Endothelial cell of umbilical vein (primary cell): ENCODE data around the gene KLK5. TPM values are rescaled to one million over a fixed set of nuclear protein-coding genes. Genes with fewer than 3 reads are reported as not detected.

Source experiments
- BruUV-seq: library from RNA; stranded (reverse); fragments of 400-500 nt; replicated peaks from 2 replicates; lab custom pipeline; 2021; lab: Mats Ljungman, UMichigan
- CTCF ChIA-PET: fragments of 300-600, 350-600 bp; sonication (Branson Sonifier 250); formaldehyde crosslinking; loops from one replicate; lab custom pipeline; 2021; ENCODE audit warnings: antibody characterized with exemption, inconsistent platforms; lab: Charles Lee
- POLR2A ChIA-PET: fragments of 300-600, 350-600 bp; sonication (Branson Sonifier 250); formaldehyde crosslinking; loops from one replicate; lab custom pipeline; 2021; ENCODE audit warnings: antibody characterized with exemption, inconsistent platforms; lab: Charles Lee
- DNase-seq: peaks from one replicate; pipeline ENCODE4 v3.0.0-alpha.2; 2011; ENCODE audit warnings: low read depth, low spot score
- FAIRE-seq: peaks from 2 replicates; lab custom pipeline; 2011; peaks lifted over from hg19 to GRCh38; lab: Jason Lieb, UNC
- H2AFZ ChIP-seq: 2 replicates; pipeline ENCODE4 v1.6.0; 2012; ENCODE audit warnings: low read depth, low read length, control low read depth, inconsistent platforms
- H3K27ac ChIP-seq: 2 replicates; pipeline ENCODE4 v1.5.1; 2011; ENCODE audit warnings: low read depth, mild to moderate bottlenecking, control low read depth, low read length, moderate library complexity; ENCODE audit not compliant: insufficient read depth
- H3K27me3 ChIP-seq, 2 experiments: 2 replicates each; pipeline versions ENCODE4 v1.6.0 to v1.6.1; 2011; ENCODE audit warnings: low read length in 2 of 2, mixed read lengths in 1 of 2; ENCODE audit not compliant: control insufficient read depth in 2 of 2, insufficient read depth in 2 of 2
- H3K36me3 ChIP-seq, 2 experiments: 2 replicates in 1 of 2; 3 replicates in 1 of 2; pipeline ENCODE4 v1.5.1; 2011; ENCODE audit warnings: low read length in 2 of 2, mild to moderate bottlenecking in 1 of 2, moderate library complexity in 1 of 2; ENCODE audit not compliant: control insufficient read depth in 2 of 2, insufficient read depth in 2 of 2; ENCODE audit errors: extremely low read depth in 1 of 2
- H3K4me1 ChIP-seq: 3 replicates; pipeline ENCODE4 v1.5.1; 2011; ENCODE audit warnings: mild to moderate bottlenecking, low read length; ENCODE audit not compliant: control insufficient read depth, insufficient read depth; ENCODE audit errors: extremely low read depth
- H3K4me2 ChIP-seq: 2 replicates; pipeline ENCODE4 v1.6.1; 2011; ENCODE audit warnings: low read length, control low read depth, mixed read lengths; ENCODE audit not compliant: insufficient read depth
- H3K4me3 ChIP-seq, 3 experiments: fragments of 200-600 bp in 1 of 3; sonication (generic), shearing (Covaris generic) in 1 of 3; replicated peaks in 1 of 3; 2 replicates each; pipeline ENCODE4 v1.5.1; 2011 to 2016; ENCODE audit warnings: control low read depth in 3 of 3, low read length in 3 of 3, mild to moderate bottlenecking in 2 of 3, inconsistent platforms in 1 of 3, low read depth in 1 of 3, moderate library complexity in 1 of 3; ENCODE audit not compliant: insufficient read depth in 1 of 3
- H3K79me2 ChIP-seq: 2 replicates; pipeline ENCODE4 v1.6.0; 2012; ENCODE audit warnings: low read length, inconsistent platforms; ENCODE audit not compliant: control insufficient read depth, insufficient read depth
- H3K9ac ChIP-seq: replicated peaks from 2 replicates; pipeline ENCODE3; 2011; ENCODE audit warnings: low read length, control low read depth; ENCODE audit not compliant: insufficient read depth; ENCODE audit errors: extremely low read depth
- H3K9me1 ChIP-seq: replicated peaks from 3 replicates; pipeline ENCODE4 v1.6.0; 2011; ENCODE audit warnings: mild to moderate bottlenecking, low read length; ENCODE audit not compliant: control insufficient read depth, insufficient read depth; ENCODE audit errors: extremely low read depth
- H3K9me3 ChIP-seq: replicated peaks from 2 replicates; pipeline ENCODE4 v1.5.1; 2012; ENCODE audit warnings: low read length, inconsistent platforms; ENCODE audit not compliant: control insufficient read depth, insufficient read depth
- H4K20me1 ChIP-seq: replicated peaks from 2 replicates; pipeline ENCODE3; 2011; ENCODE audit warnings: mild to moderate bottlenecking, low read length; ENCODE audit not compliant: control insufficient read depth, insufficient read depth; ENCODE audit errors: extremely low read depth
- CTCF ChIP-seq, 2 donors: IDR thresholded peaks; 1 replicate in 1 of 2; 2 replicates in 1 of 2; pipeline ENCODE4 v1.5.1; 2011; ENCODE audit warnings: low read length in 2 of 2, mild to moderate bottlenecking in 2 of 2, moderate library complexity in 2 of 2, control low read depth in 1 of 2, inconsistent platforms in 1 of 2, low read depth in 1 of 2; ENCODE audit not compliant: insufficient read depth in 1 of 2; ENCODE audit errors: extremely low read depth in 1 of 2
- EZH2 ChIP-seq: IDR thresholded peaks from 2 replicates; pipeline ENCODE4 v1.6.1; 2012; ENCODE audit warnings: borderline replicate concordance, low read depth, mild to moderate bottlenecking, moderate library complexity, low read length, inconsistent platforms; ENCODE audit not compliant: severe bottlenecking
- FOS ChIP-seq: IDR thresholded peaks from 2 replicates; pipeline ENCODE4 v1.6.1; 2011; ENCODE audit warnings: mild to moderate bottlenecking, low read length, moderate library complexity, borderline replicate concordance; ENCODE audit not compliant: insufficient read depth
- GATA2 ChIP-seq: IDR thresholded peaks from 2 replicates; pipeline ENCODE4 v1.7.0; 2011; ENCODE audit warnings: low read depth, mild to moderate bottlenecking, moderate library complexity, mixed read lengths, low read length; ENCODE audit not compliant: insufficient read length, insufficient read depth
- JUN ChIP-seq: IDR thresholded peaks from 2 replicates; pipeline ENCODE4 v1.6.1; 2011; ENCODE audit warnings: borderline replicate concordance, low read depth; ENCODE audit not compliant: insufficient read length, insufficient read depth
- MAX ChIP-seq: IDR thresholded peaks from 2 replicates; pipeline ENCODE4 v1.6.1; 2011; ENCODE audit not compliant: insufficient read depth, insufficient read length
- MYC ChIP-seq: IDR thresholded peaks from one replicate; pipeline ENCODE4 v1.6.1; 2011; ENCODE audit warnings: mild to moderate bottlenecking, low read depth, low read length
- POLR2A ChIP-seq: IDR thresholded peaks from 2 replicates; pipeline ENCODE4 v1.6.1; 2012; ENCODE audit warnings: low read depth, mild to moderate bottlenecking, control low read depth, low read length
- POLR2AphosphoS5 ChIP-seq: IDR thresholded peaks from 2 replicates; pipeline ENCODE4 v1.6.1; 2012; ENCODE audit warnings: low read depth, mild to moderate bottlenecking, control low read depth, low read length, moderate library complexity; ENCODE audit not compliant: insufficient read depth
- dilution Hi-C: fragments of 300-500 bp; cut with MboI; formaldehyde crosslinking; loops from one replicate; pipeline ENCODE4 v1.15.0; 2019; ENCODE audit warnings: low sequenced_read_pairs; ENCODE audit not compliant: extremely low pct_ligation_motif_present
- intact Hi-C: fragments of 100-400 bp; cut with micrococcal nuclease; formaldehyde crosslinking; loops from one replicate; pipeline ENCODE4 v1.10.0; 2022
- polyA plus RNA-seq, 4 experiments: library from polyadenylated mRNA; depleted of rRNA in 3 of 4; stranded (reverse) in 3 of 4; unstranded in 1 of 4; fragments of >200 nt; gene quantifications; 2 replicates each; pipeline versions ENCODE4 v1.2.1 to v1.2.3, GENCODE V29; 2011 to 2012; ENCODE audit warnings: missing spikeins in 1 of 4
- total RNA-seq: library from RNA; stranded (reverse); gene quantifications from 2 replicates; pipeline ENCODE4 v1.2.3, GENCODE V29; 2021

The KLK5 gene
- total and polyA plus RNA-seq, 2 donors (not counting 3 experiments of a cell fraction or from before 2014, with no cell fraction given), result not detected

GRCh38 chr19:50902640-50903039 lies 50.2 kb downstream of the KLK5 start:
- intact Hi-C loops (no loop called here), dilution Hi-C loops (no loop called here)
- Histone ChIP-seq H4K20me1 (no peaks in the 10 kb centered on the region), H3K9ac (no peak overlapping the region), H3K27me3 (no peaks in the 10 kb centered on the region), H3K27ac (no peak overlapping the region), H2AFZ (no peak overlapping the region), H3K9me1 (no peaks in the 10 kb centered on the region), H3K36me3 (no peaks in the 10 kb centered on the region), H3K4me1 (no peaks in the 10 kb centered on the region), H3K79me2 (no peaks in the 10 kb centered on the region), H3K9me3 (no peaks in the 10 kb centered on the region), H3K4me2 (no peak overlapping the region), H3K4me3 (no peak overlapping the region)
- TF ChIP-seq CTCF (IDR thresholded peaks at IDR 0.05; ENCODE audit: extremely low read depth in 1 of 2, insufficient read depth in 1 of 2, low read depth in 1 of 2, low read length in 2 of 2) (no peak), FOS (no peak), POLR2AphosphoS5 (no peak), POLR2A (no peak), MYC (no peak), MAX (no peak)
- BruUV-seq, result no TSS peak
- FAIRE-seq (no peak), DNase-seq (no peak)
- CTCF ChIA-PET, result no interaction called here
- POLR2A ChIA-PET, result no interaction called here

GRCh38 chr19:50899569-50899968 lies 53.3 kb downstream of the KLK5 start:
- no TSS peak for BruUV-seq
- FAIRE-seq, result no peak

More at GRCh38 chr19:50899569-50899968, 53.3 kb downstream of the KLK5 start:
- Histone ChIP-seq H3K4me1 (no peaks in the 10 kb centered on the region), H3K79me2 (no peaks in the 10 kb centered on the region), H3K9me3 (no peaks in the 10 kb centered on the region), H3K9ac (no peak overlapping the region), H3K4me3 (no peak overlapping the region), H3K36me3 (no peaks in the 10 kb centered on the region), H3K9me1 (no peaks in the 10 kb centered on the region), H3K27me3 (no peaks in the 10 kb centered on the region), H3K27ac (no peak overlapping the region), H3K4me2 (no peak overlapping the region), H4K20me1 (no peaks in the 10 kb centered on the region), H2AFZ (no peak overlapping the region)
- no peak for TF ChIP-seq MYC
- no peak for TF ChIP-seq EZH2
- no peak for TF ChIP-seq MAX
- no peak for TF ChIP-seq FOS
- no peak for TF ChIP-seq POLR2AphosphoS5
- TF ChIP-seq CTCF (IDR thresholded peaks at IDR 0.05; ENCODE audit: extremely low read depth in 1 of 2, insufficient read depth in 1 of 2, low read depth in 1 of 2, low read length in 2 of 2), result no peak
- TF ChIP-seq JUN, result no peak
- no peak for TF ChIP-seq GATA2
- POLR2A ChIA-PET, result no interaction called here
- intact Hi-C loops (no loop called here), dilution Hi-C loops (no loop called here)
- CTCF ChIA-PET, result interaction anchor here (1.4 kb wide), 1 partner anchor 22 kb away, joined by 3 read pairs; no protein-coding TSS in a partner anchor
- DNase-seq, result no peak
